ENCODE measurements around the gene CLDN9. TPM values are rescaled to one million over a fixed set of nuclear protein-coding genes. Genes with fewer than 3 reads are reported as not detected.

Gene CLDN9
- total and polyA plus RNA-seq, 8 donors, result 1.7 to 12.1 (median 3.0) TPM

DNA sequence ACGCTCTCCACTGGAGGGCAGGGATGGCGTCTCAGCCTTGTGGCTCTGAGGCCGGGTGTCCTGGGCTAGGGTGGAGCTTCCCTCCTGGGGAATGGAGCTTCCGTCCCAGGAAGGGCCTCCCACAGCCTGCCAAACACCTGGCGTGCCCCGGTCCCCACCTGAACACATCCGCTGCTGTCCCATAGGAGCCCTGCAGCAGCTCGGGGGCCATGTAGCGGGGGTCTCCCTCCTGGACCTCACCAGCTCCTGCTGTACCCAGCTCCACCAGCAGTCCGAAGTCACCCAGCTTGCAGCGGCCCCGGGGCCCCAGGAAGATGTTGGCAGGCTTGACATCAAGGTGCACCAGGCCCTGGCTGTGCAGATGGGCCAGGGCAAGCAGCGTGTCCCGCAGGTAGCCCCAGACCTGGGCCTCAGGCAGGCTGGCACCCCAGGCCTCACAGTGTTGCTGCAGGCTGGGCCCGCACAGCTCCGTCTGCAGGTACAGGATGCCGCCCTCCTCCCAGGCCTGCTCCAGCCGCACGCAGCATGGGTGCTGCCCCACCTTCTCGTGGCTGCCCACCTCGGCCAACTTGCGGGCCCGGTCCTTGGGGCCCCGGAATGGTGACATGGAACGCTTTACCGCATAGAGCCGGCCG, 37.4 kb upstream of the CLDN9 start:
- Histone ChIP-seq H3K27ac (no peak overlapping the region), H3K4me1 (peaks cover 15 to 32% (median 20%) of the 10 kb centered on the region in 3 donors), H3K4me3 (no peak overlapping the region), H3K36me3 (no peaks in the 10 kb centered on the region), H3K9me3 (no peaks in the 10 kb centered on the region), H3K27me3 (no peaks in the 10 kb centered on the region)
- peak in 2 of 6 donors; percentile 43 to 80 for DNase-seq
- ATAC-seq, result no peak
- FAIRE-seq, result no peak
- TF ChIP-seq CTCF (IDR thresholded peaks at IDR 0.05), result no peak
- intact Hi-C loops (cut with DNase I), result no loop called here
- 96 to 97% methylated on average over 28 of the region's 28 CpGs for WGBS, 2 donors

- TF ChIP-seq CTCF (IDR thresholded peaks at IDR 0.05), result no peak
- H3K4me3 ChIP-seq, result no peak overlapping the region
- no peak for ATAC-seq
- DNase-seq, result peak in 2 of 6 donors; percentile 51 to 68
- FAIRE-seq, result no peak
- H3K9me3 ChIP-seq, result no peaks in the 10 kb centered on the region
- intact Hi-C loops (cut with DNase I), result no loop called here
- H3K4me1 ChIP-seq, result peaks cover 15 to 30% (median 20%) of the 10 kb centered on the region in 3 donors
- H3K27ac ChIP-seq, result no peak overlapping the region
- no peaks in the 10 kb centered on the region for H3K36me3 ChIP-seq
- H3K27me3 ChIP-seq, result no peaks in the 10 kb centered on the region
- WGBS, 2 donors, result 46 to 48% methylated on average over 7 of the region's 7 CpGs
Observed at GRCh38 chr16:2976201-2976600, 36.5 kb upstream of the CLDN9 start.

- intact Hi-C loops (cut with DNase I), result no loop called here
- no peaks in the 10 kb centered on the region for H3K9me3 ChIP-seq
- H3K27me3 ChIP-seq, result no peaks in the 10 kb centered on the region
- ATAC-seq (no peak), DNase-seq (peak in 2 of 6 donors; percentile 50 to 80), FAIRE-seq (no peak)
- TF ChIP-seq CTCF (IDR thresholded peaks at IDR 0.05), result no peak
- peaks cover 15 to 34% (median 20%) of the 10 kb centered on the region in 3 donors for H3K4me1 ChIP-seq
- peak overlapping the region in 2 of 4 donors; percentile 38 to 58 for H3K27ac ChIP-seq
- H3K4me3 ChIP-seq, result no peak overlapping the region
- 90 to 95% methylated on average over 15 of the region's 15 CpGs for WGBS, 2 donors
- H3K36me3 ChIP-seq, result no peaks in the 10 kb centered on the region
Observed at GRCh38 chr16:2976673-2977072, 36.0 kb upstream of the CLDN9 start.

GRCh38 chr16:2977440-2977839, 35.3 kb upstream of the CLDN9 start:
- H3K27ac ChIP-seq, result peak overlapping the region; percentile 38 to 65 (median 48)

More at GRCh38 chr16:2977440-2977839, 35.3 kb upstream of the CLDN9 start:
- FAIRE-seq, result no peak
- peaks cover 15 to 34% (median 20%) of the 10 kb centered on the region in 3 donors for H3K4me1 ChIP-seq
- TF ChIP-seq CTCF (IDR thresholded peaks at IDR 0.05), result no peak
- peak; percentile 82 to 96 (median 90) for DNase-seq
- no peaks in the 10 kb centered on the region for H3K36me3 ChIP-seq
- peak; percentile 61 to 82 (median 78) for ATAC-seq
- intact Hi-C loops (cut with DNase I), result no loop called here
- H3K4me3 ChIP-seq, result no peak overlapping the region
- H3K9me3 ChIP-seq, result no peaks in the 10 kb centered on the region
- H3K27me3 ChIP-seq, result no peaks in the 10 kb centered on the region
- WGBS, 2 donors, result 16 to 18% methylated on average over 6 of the region's 6 CpGs

Data from pancreas (tissue), 10 donors.